Spleen (tissue), 11 donors: ENCODE data around the gene ABCC1. TPM values are rescaled to one million over a fixed set of nuclear protein-coding genes. Genes with fewer than 3 reads are reported as not detected.

Experiments
- DNase-seq: peaks from one replicate; pipeline ENCODE4 v3.0.0-alpha.2; 2020
- H3K27ac ChIP-seq, 8 donors: fragments of 200-600 bp; sonication (generic) in 7 of 8; 1 replicate in 4 of 8; 2 replicates in 4 of 8; pipeline versions ENCODE4 v1.5.0 to v1.8.0; 2016 to 2021; ENCODE audit warnings: inconsistent platforms in 4 of 8, mild to moderate bottlenecking in 4 of 8, moderate library complexity in 1 of 8
- H3K27me3 ChIP-seq, 7 donors: fragments of 200-600 bp; sonication (generic) in 6 of 7; replicated peaks in 1 of 7; 1 replicate in 4 of 7; 2 replicates in 3 of 7; pipeline versions ENCODE4 v1.5.0 to v1.8.0; 2016 to 2021; ENCODE audit warnings: inconsistent platforms in 3 of 7, mild to moderate bottlenecking in 1 of 7
- H3K36me3 ChIP-seq, 6 donors: fragments of 200-600 bp; sonication (generic) in 5 of 6; 1 replicate in 4 of 6; 2 replicates in 2 of 6; pipeline versions ENCODE4 v1.5.0 to v1.8.0; 2016 to 2021; ENCODE audit warnings: inconsistent platforms in 2 of 6
- H3K4me1 ChIP-seq, 6 donors: fragments of 200-600 bp; sonication (generic) in 5 of 6; 1 replicate in 3 of 6; 2 replicates in 3 of 6; pipeline versions ENCODE4 v1.5.0 to v1.8.0; 2016 to 2021; ENCODE audit warnings: inconsistent platforms in 3 of 6
- H3K4me3 ChIP-seq, 8 donors: fragments of 200-600 bp; sonication (generic) in 7 of 8; 1 replicate in 4 of 8; 2 replicates in 4 of 8; pipeline versions ENCODE4 v1.5.0 to v1.8.0; 2016 to 2021; ENCODE audit warnings: inconsistent platforms in 4 of 8, mild to moderate bottlenecking in 4 of 8, moderate library complexity in 2 of 8
- H3K9me3 ChIP-seq, 8 donors: fragments of 200-600 bp; sonication (generic) in 7 of 8; 1 replicate in 4 of 8; 2 replicates in 4 of 8; pipeline versions ENCODE4 v1.5.0 to v1.8.0; 2016 to 2021; ENCODE audit warnings: inconsistent platforms in 4 of 8
- POLR2A ChIP-seq, 3 donors: fragments of 450-650 bp; IDR thresholded peaks; one replicate each; pipeline ENCODE4 v1.5.1; 2017; ENCODE audit warnings: antibody characterized with exemption in 3 of 3, mild to moderate bottlenecking in 1 of 3
- POLR2AphosphoS5 ChIP-seq, 3 donors: sonication (generic); formaldehyde crosslinking; IDR thresholded peaks; one replicate each; pipeline ENCODE4 v1.5.1; 2017; ENCODE audit warnings: antibody characterized with exemption in 3 of 3
- WGBS, 5 donors: extraction: QIAGEN DNeasy Blood & Tissue Kit in 3 of 5; methylation state at CpG; one replicate each; pipeline versions ENCODE4 v1.1.5 to v1.1.7; 2013 to 2018; 5-methylcytosine and 5-hydroxymethylcytosine counted together
- intact Hi-C: fragments of 100-400 bp; cut with DNase I; formaldehyde crosslinking; loops from one replicate; pipeline ENCODE4 v1.15.0; 2023; ENCODE audit warnings: low total_unique reads
- polyA plus RNA-seq, 3 donors: library from polyadenylated mRNA; stranded (reverse); fragments of 200-250 nt; gene quantifications; one replicate each; pipeline ENCODE4 v1.2.1, GENCODE V29; 2013
- total RNA-seq, 7 donors: library from RNA; depleted of rRNA in 3 of 7; stranded (reverse); fragments of >200 nt in 3 of 7; fragmentation: NEBNext Ultra II Directional in 4 of 7; extraction: Animal tissue kit (Norgen Biotek cat#: 25700) in 4 of 7; gene quantifications; one replicate each; pipeline versions ENCODE4 v1.1.0 to v1.2.1, GENCODE V29; 2016 to 2021
- TF ChIP-seq, protein P1 (sequence below), 11 experiments: fragments of 200-600 bp in 7 of 11; fragments of 450-650 bp in 4 of 11; sonication (generic) in 4 of 11; IDR thresholded peaks in 8 of 11; conservative IDR thresholded peaks in 3 of 11; 1 replicate in 7 of 11; 2 replicates in 4 of 11; pipeline versions ENCODE4 v1.4.0 to v1.8.0; 2016 to 2021; ENCODE audit warnings: antibody characterized with exemption in 11 of 11, inconsistent platforms in 4 of 11, mild to moderate bottlenecking in 1 of 11
- donor health status: healthy with polysubstance abuse.
- donor health status: DM: no; HTN: no; CAD: no; lungs with moderate emphysema.
- donor health status: DM: no; HTN: no; CAD: no.
- donor health status: Bipolar disorder and iron deficiency.
- donor health status: healthy.
- donor health status: DM: no; HTN: no; CAD: no.
- donor health status: DM: yes; HTN: yes; CAD: no.

Gene ABCC1
- total and polyA plus RNA-seq, 10 donors = 7.8 to 65.7 (median 52.5) TPM

DNA sequence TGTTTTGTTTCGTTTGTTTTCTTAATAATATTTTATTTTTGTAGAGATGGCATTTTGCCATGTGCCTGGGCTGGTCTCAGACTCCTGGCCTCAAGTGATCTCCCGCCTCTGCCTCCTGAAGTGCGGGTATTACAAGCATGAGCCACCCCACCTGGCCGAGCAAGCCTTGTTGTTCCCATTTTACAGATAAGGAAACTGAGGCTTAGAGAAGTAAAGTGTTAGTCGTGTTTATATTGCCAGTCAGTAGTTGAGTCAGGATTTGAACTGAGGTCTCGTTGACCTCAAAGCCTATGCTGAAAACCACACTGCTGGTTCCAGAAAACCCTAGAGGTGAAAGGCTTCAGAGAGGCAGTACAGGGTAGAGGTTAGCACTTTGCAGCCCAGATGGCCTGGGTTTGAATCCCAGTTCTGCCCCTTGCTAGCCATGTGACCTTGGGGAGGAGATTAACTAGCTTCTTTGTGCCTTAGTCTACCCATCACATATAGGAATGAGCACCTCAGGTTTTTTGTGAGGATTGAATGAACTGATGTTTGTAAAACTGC lies 171.8 kb downstream of the ABCC1 start:
- no peak overlapping the region for H3K4me3 ChIP-seq
- H3K27me3 ChIP-seq = no peaks in the 10 kb centered on the region
- H3K9me3 ChIP-seq = peaks cover 0 to 45% (median 39%) of the 10 kb centered on the region in 8 donors
- 52 to 65% (median 56%) methylated on average over 6 of the region's 6 CpGs for WGBS, 5 donors
- TF ChIP-seq, protein P1, sequence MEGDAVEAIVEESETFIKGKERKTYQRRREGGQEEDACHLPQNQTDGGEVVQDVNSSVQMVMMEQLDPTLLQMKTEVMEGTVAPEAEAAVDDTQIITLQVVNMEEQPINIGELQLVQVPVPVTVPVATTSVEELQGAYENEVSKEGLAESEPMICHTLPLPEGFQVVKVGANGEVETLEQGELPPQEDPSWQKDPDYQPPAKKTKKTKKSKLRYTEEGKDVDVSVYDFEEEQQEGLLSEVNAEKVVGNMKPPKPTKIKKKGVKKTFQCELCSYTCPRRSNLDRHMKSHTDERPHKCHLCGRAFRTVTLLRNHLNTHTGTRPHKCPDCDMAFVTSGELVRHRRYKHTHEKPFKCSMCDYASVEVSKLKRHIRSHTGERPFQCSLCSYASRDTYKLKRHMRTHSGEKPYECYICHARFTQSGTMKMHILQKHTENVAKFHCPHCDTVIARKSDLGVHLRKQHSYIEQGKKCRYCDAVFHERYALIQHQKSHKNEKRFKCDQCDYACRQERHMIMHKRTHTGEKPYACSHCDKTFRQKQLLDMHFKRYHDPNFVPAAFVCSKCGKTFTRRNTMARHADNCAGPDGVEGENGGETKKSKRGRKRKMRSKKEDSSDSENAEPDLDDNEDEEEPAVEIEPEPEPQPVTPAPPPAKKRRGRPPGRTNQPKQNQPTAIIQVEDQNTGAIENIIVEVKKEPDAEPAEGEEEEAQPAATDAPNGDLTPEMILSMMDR (IDR thresholded peaks at IDR 0.05 in 8 of 11, conservative IDR thresholded peaks at IDR 0.05 in 3 of 11) = no peak
- TF ChIP-seq POLR2AphosphoS5 (IDR thresholded peaks at IDR 0.05) = no peak
- no peak for TF ChIP-seq POLR2A (IDR thresholded peaks at IDR 0.05)
- peak overlapping the region in 7 of 8 donors; percentile 5 to 65 (median 49) for H3K27ac ChIP-seq
- DNase-seq = no peak
- intact Hi-C loops = no loop called here
- peaks cover 3 to 100% (median 74%) of the 10 kb centered on the region in 6 donors for H3K36me3 ChIP-seq
- peaks cover 0 to 16% (median 3%) of the 10 kb centered on the region in 6 donors for H3K4me1 ChIP-seq

DNA sequence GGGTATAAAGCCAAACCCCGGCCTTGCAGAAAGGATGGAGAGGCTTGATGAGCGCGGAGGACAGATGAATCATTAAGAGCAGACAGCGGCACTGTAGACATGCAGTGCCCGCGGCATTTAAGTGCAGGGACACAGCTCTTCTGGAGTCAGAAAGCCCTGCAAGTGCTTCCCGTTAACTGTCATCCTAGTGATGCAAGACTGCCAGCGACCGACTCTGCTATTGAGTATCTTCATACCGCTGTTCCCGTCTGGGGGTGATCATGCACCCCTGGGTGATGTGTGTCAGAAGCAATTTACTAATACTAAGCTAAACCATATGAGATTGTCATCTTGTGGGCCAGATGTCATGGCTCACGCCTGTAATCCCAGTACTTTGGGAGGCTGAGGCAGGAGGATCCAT lies 172.8 kb downstream of the ABCC1 start:
- no peak for DNase-seq
- H3K4me1 ChIP-seq = peaks cover 0 to 18% (median 3%) of the 10 kb centered on the region in 6 donors
- intact Hi-C loops = no loop called here
- no peak overlapping the region for H3K4me3 ChIP-seq
- TF ChIP-seq POLR2A (IDR thresholded peaks at IDR 0.05) (no peak), POLR2AphosphoS5 (IDR thresholded peaks at IDR 0.05) (no peak)
- TF ChIP-seq, protein P1 (IDR thresholded peaks at IDR 0.05 in 8 of 11, conservative IDR thresholded peaks at IDR 0.05 in 3 of 11) = no peak
- WGBS, 5 donors = 82 to 96% (median 91%) methylated on average over 12 of the region's 12 CpGs
- H3K27me3 ChIP-seq = no peaks in the 10 kb centered on the region
- H3K9me3 ChIP-seq = peaks cover 0 to 35% (median 30%) of the 10 kb centered on the region in 8 donors
- peaks cover 0 to 100% (median 65%) of the 10 kb centered on the region in 6 donors for H3K36me3 ChIP-seq
- peak overlapping the region in 1 of 8 donors; percentile 27 for H3K27ac ChIP-seq

DNA sequence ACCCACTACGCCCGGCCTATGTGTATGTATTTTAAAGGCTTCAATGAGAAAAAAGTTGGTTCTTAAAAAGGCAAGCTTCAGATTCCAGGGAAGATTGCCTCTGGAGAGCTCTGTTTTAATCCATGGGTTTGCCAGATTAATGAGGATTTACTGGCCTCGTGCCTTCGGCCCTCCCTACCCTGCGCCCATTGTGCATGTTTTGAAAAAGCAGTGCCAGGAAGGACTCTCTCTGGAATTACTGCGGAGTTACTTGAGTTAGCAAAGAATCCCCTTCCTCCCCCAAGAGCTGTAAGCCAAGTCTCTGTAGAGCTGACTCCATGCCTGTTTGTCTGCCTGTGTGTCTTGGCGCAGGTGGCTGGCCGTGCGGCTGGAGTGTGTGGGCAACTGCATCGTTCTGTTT lies 175.0 kb downstream of the ABCC1 start:
- H3K27ac ChIP-seq = no peak overlapping the region

DNA sequence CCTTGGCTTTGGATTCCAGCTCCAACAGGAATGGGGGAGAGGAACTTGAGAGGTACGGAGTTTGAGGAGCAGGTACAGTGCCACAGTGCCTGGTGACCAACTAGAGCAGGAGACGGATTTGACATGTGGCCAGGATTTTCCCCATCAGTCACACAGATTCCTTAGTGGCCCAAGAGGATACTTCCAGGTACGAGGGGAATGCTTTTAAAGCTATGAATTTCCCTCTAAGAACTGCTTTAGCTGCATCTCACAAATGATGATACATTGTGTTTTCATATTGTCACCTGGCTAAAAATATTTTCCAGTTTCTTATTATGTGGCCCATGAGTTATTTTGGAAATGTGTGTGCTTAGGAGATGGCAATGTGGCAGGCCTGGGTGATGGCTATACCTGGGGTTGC lies 175.6 kb downstream of the ABCC1 start:
- no peak overlapping the region for H3K27ac ChIP-seq
- no peaks in the 10 kb centered on the region for H3K27me3 ChIP-seq
- no peak overlapping the region for H3K4me3 ChIP-seq
- H3K4me1 ChIP-seq = peaks cover 0 to 21% (median 6%) of the 10 kb centered on the region in 6 donors
- H3K9me3 ChIP-seq = peaks cover 0 to 13% (median 11%) of the 10 kb centered on the region in 8 donors
- no peak for DNase-seq
- no peak for TF ChIP-seq POLR2AphosphoS5 (IDR thresholded peaks at IDR 0.05)
- TF ChIP-seq POLR2A (IDR thresholded peaks at IDR 0.05) = no peak
- TF ChIP-seq, protein P1 (IDR thresholded peaks at IDR 0.05 in 8 of 11, conservative IDR thresholded peaks at IDR 0.05 in 3 of 11) = no peak
- 96 to 100% (median 98%) methylated on average over 3 of the region's 3 CpGs for WGBS, 5 donors
- H3K36me3 ChIP-seq = peaks cover 0 to 97% (median 53%) of the 10 kb centered on the region in 6 donors
- intact Hi-C loops = loop anchor here (5.0 kb wide), 1 partner anchor 253 kb away; no protein-coding TSS in a partner anchor

More for the DNA sequence above, 175.0 kb downstream of the ABCC1 start:
- no peak for DNase-seq
- intact Hi-C loops = no loop called here
- no peak overlapping the region for H3K4me3 ChIP-seq
- peaks cover 0 to 25% (median 6%) of the 10 kb centered on the region in 6 donors for H3K4me1 ChIP-seq
- H3K36me3 ChIP-seq = peaks cover 0 to 97% (median 49%) of the 10 kb centered on the region in 6 donors
- peaks cover 0 to 13% (median 11%) of the 10 kb centered on the region in 8 donors for H3K9me3 ChIP-seq
- 95 to 98% (median 97%) methylated on average over 10 of the region's 10 CpGs for WGBS, 5 donors
- TF ChIP-seq, protein P1 (IDR thresholded peaks at IDR 0.05 in 8 of 11, conservative IDR thresholded peaks at IDR 0.05 in 3 of 11) = no peak
- no peak for TF ChIP-seq POLR2A (IDR thresholded peaks at IDR 0.05)
- no peaks in the 10 kb centered on the region for H3K27me3 ChIP-seq
